Stimulated activated effector memory CD8-positive, alpha-beta T cell treated with anti-CD3 and anti-CD28 coated beads, Interleukin-12 subunit alpha, Interleukin-12 subunit beta, amount 100 ng/mL, for 72 hours (primary cell): ENCODE measurements around the gene KCTD1.

ENCODE experiments used
- ATAC-seq: fragments of 150-1000 bp; cut with Tn5 transposase; 2 replicates; pipeline ENCODE4 v1.10.0; 2021
- DNase-seq, 2 donors: peaks; one replicate each; pipeline ENCODE4 v3.0.0; 2021 to 2022; ENCODE audit warnings: low spot score in 2 of 2
- H3K27ac Mint-ChIP-seq: one replicate; pipeline ENCODE4 v1.8.0; 2022; ENCODE audit warnings: mild to moderate bottlenecking, mixed read lengths
- H3K36me3 Mint-ChIP-seq: one replicate; pipeline ENCODE4 v1.8.0; 2022; ENCODE audit warnings: mild to moderate bottlenecking, mixed read lengths
- H3K4me1 Mint-ChIP-seq: one replicate; pipeline ENCODE4 v1.8.0; 2022; ENCODE audit warnings: mixed read lengths
- H3K4me3 Mint-ChIP-seq: one replicate; pipeline ENCODE4 v1.8.0; 2022; ENCODE audit warnings: mild to moderate bottlenecking, mixed read lengths
- H3K9me3 Mint-ChIP-seq: one replicate; pipeline ENCODE4 v1.8.0; 2022; ENCODE audit warnings: mixed read lengths

KCTD1 gene

GRCh38 chr18:26424428-26425147 lies 123.8 kb downstream of the KCTD1 start:
- Mint-ChIP-seq H3K36me3 (no peaks in the 10 kb centered on the region), H3K4me3 (no peak overlapping the region), H3K27ac (no peak overlapping the region), H3K4me1 (peaks cover 6% of the 10 kb centered on the region), H3K9me3 (no peaks in the 10 kb centered on the region)
- ATAC-seq, result no peak
- no peak for DNase-seq

GRCh38 chr18:26422472-26423162 lies 125.7 kb downstream of the KCTD1 start:
- peaks cover 6% of the 10 kb centered on the region for H3K4me1 Mint-ChIP-seq
- H3K9me3 Mint-ChIP-seq, result no peaks in the 10 kb centered on the region
- DNase-seq (no peak), ATAC-seq (peak; percentile 20)
- no peaks in the 10 kb centered on the region for H3K36me3 Mint-ChIP-seq
- no peak overlapping the region for H3K4me3 Mint-ChIP-seq
- H3K27ac Mint-ChIP-seq, result no peak overlapping the region

- Mint-ChIP-seq H3K4me1 (peaks cover 6% of the 10 kb centered on the region), H3K4me3 (no peak overlapping the region), H3K27ac (no peak overlapping the region), H3K9me3 (no peaks in the 10 kb centered on the region), H3K36me3 (no peaks in the 10 kb centered on the region)
- ATAC-seq (no peak), DNase-seq (no peak)
Observed at GRCh38 chr18:26421931-26422330, 126.4 kb downstream of the KCTD1 start.

GRCh38 chr18:26421503-26421902 lies 126.8 kb downstream of the KCTD1 start:
- ATAC-seq (no peak), DNase-seq (no peak)
- H3K36me3 Mint-ChIP-seq, result no peaks in the 10 kb centered on the region
- H3K27ac Mint-ChIP-seq, result no peak overlapping the region
- H3K9me3 Mint-ChIP-seq, result no peaks in the 10 kb centered on the region
- H3K4me1 Mint-ChIP-seq, result peaks cover 6% of the 10 kb centered on the region
- no peak overlapping the region for H3K4me3 Mint-ChIP-seq

GRCh38 chr18:26419746-26420145 lies 128.6 kb downstream of the KCTD1 start:
- no peaks in the 10 kb centered on the region for H3K36me3 Mint-ChIP-seq
- H3K4me3 Mint-ChIP-seq, result no peak overlapping the region
- DNase-seq (no peak), ATAC-seq (no peak)
- no peak overlapping the region for H3K27ac Mint-ChIP-seq
- H3K9me3 Mint-ChIP-seq, result no peaks in the 10 kb centered on the region
- peaks cover 4% of the 10 kb centered on the region for H3K4me1 Mint-ChIP-seq

GRCh38 chr18:26418225-26418624 lies 130.1 kb downstream of the KCTD1 start:
- H3K9me3 Mint-ChIP-seq, result peaks cover under 1% of the 10 kb centered on the region
- DNase-seq, result no peak
- ATAC-seq, result no peak
- no peaks in the 10 kb centered on the region for H3K36me3 Mint-ChIP-seq
- H3K4me3 Mint-ChIP-seq, result no peak overlapping the region
- no peaks in the 10 kb centered on the region for H3K4me1 Mint-ChIP-seq
- H3K27ac Mint-ChIP-seq, result no peak overlapping the region

GRCh38 chr18:26417190-26417589 lies 131.2 kb downstream of the KCTD1 start:
- Mint-ChIP-seq H3K36me3 (no peaks in the 10 kb centered on the region), H3K4me3 (no peak overlapping the region), H3K9me3 (peaks cover 3% of the 10 kb centered on the region), H3K4me1 (no peaks in the 10 kb centered on the region), H3K27ac (no peak overlapping the region)
- ATAC-seq (no peak), DNase-seq (no peak)

- Mint-ChIP-seq H3K4me1 (no peaks in the 10 kb centered on the region), H3K9me3 (peaks cover 3% of the 10 kb centered on the region), H3K27ac (no peak overlapping the region), H3K4me3 (no peak overlapping the region), H3K36me3 (no peaks in the 10 kb centered on the region)
- ATAC-seq (no peak), DNase-seq (no peak)
Observed at GRCh38 chr18:26416652-26417150, 131.7 kb downstream of the KCTD1 start.

- DNase-seq (no peak), ATAC-seq (no peak)
- Mint-ChIP-seq H3K4me1 (no peaks in the 10 kb centered on the region), H3K9me3 (peaks cover 3% of the 10 kb centered on the region), H3K4me3 (no peak overlapping the region), H3K36me3 (no peaks in the 10 kb centered on the region), H3K27ac (no peak overlapping the region)
Observed at GRCh38 chr18:26415631-26416030, 132.7 kb downstream of the KCTD1 start.

- Mint-ChIP-seq H3K4me3 (no peak overlapping the region), H3K4me1 (no peaks in the 10 kb centered on the region), H3K9me3 (peaks cover 3% of the 10 kb centered on the region), H3K27ac (no peak overlapping the region), H3K36me3 (no peaks in the 10 kb centered on the region)
- no peak for DNase-seq
- ATAC-seq, result no peak
Observed at GRCh38 chr18:26414901-26415440, 133.4 kb downstream of the KCTD1 start.

- Mint-ChIP-seq H3K27ac (no peak overlapping the region), H3K4me1 (no peaks in the 10 kb centered on the region), H3K9me3 (peaks cover 3% of the 10 kb centered on the region), H3K36me3 (no peaks in the 10 kb centered on the region), H3K4me3 (no peak overlapping the region)
- no peak for DNase-seq
- ATAC-seq, result no peak
Observed at GRCh38 chr18:26409091-26409490, 139.3 kb downstream of the KCTD1 start.

GRCh38 chr18:26407736-26408601 lies 140.4 kb downstream of the KCTD1 start:
- H3K36me3 Mint-ChIP-seq, result no peaks in the 10 kb centered on the region
- H3K4me1 Mint-ChIP-seq, result no peaks in the 10 kb centered on the region
- DNase-seq, result no peak
- H3K27ac Mint-ChIP-seq, result no peak overlapping the region
- peaks cover under 1% of the 10 kb centered on the region for H3K9me3 Mint-ChIP-seq
- ATAC-seq, result no peak
- H3K4me3 Mint-ChIP-seq, result no peak overlapping the region

- Mint-ChIP-seq H3K36me3 (no peaks in the 10 kb centered on the region), H3K4me1 (no peaks in the 10 kb centered on the region), H3K27ac (no peak overlapping the region), H3K9me3 (no peaks in the 10 kb centered on the region), H3K4me3 (no peak overlapping the region)
- ATAC-seq (no peak), DNase-seq (no peak)
Observed at GRCh38 chr18:26406854-26407517, 141.4 kb downstream of the KCTD1 start.

GRCh38 chr18:26406324-26406723 lies 142.0 kb downstream of the KCTD1 start:
- no peak for DNase-seq
- no peak for ATAC-seq
- H3K4me1 Mint-ChIP-seq, result no peaks in the 10 kb centered on the region
- H3K4me3 Mint-ChIP-seq, result no peak overlapping the region
- H3K27ac Mint-ChIP-seq, result no peak overlapping the region
- no peaks in the 10 kb centered on the region for H3K9me3 Mint-ChIP-seq
- no peaks in the 10 kb centered on the region for H3K36me3 Mint-ChIP-seq
